Endothelial cell (in vitro differentiated cells): ENCODE measurements around the gene MGAT4A. TPM values are rescaled to one million over a fixed set of nuclear protein-coding genes. Genes with fewer than 3 reads are reported as not detected.

Source experiments
- DNase-seq: peaks from one replicate; pipeline ENCODE4 v3.0.0; 2021; ENCODE audit warnings: low spot score
- H3K27ac Mint-ChIP-seq: one replicate; pipeline ENCODE4 v1.8.0; 2021; ENCODE audit warnings: mixed read lengths, inconsistent platforms; ENCODE audit not compliant: unreplicated experiment
- H3K27me3 Mint-ChIP-seq: one replicate; pipeline ENCODE4 v1.8.0; 2021; ENCODE audit warnings: mild to moderate bottlenecking, moderate library complexity, mixed read lengths, inconsistent platforms; ENCODE audit not compliant: unreplicated experiment
- H3K36me3 Mint-ChIP-seq: one replicate; pipeline ENCODE4 v1.8.0; 2021; ENCODE audit warnings: mild to moderate bottlenecking, low read depth, mixed read lengths, inconsistent platforms; ENCODE audit not compliant: unreplicated experiment
- H3K4me1 Mint-ChIP-seq: one replicate; pipeline ENCODE4 v1.8.0; 2021; ENCODE audit warnings: mild to moderate bottlenecking, mixed read lengths, inconsistent platforms; ENCODE audit not compliant: unreplicated experiment
- H3K4me3 Mint-ChIP-seq: one replicate; pipeline ENCODE4 v1.8.0; 2021; ENCODE audit warnings: mild to moderate bottlenecking, mixed read lengths, inconsistent platforms; ENCODE audit not compliant: unreplicated experiment
- H3K9me3 Mint-ChIP-seq: one replicate; pipeline ENCODE4 v1.8.0; 2021; ENCODE audit warnings: mixed read lengths, inconsistent platforms; ENCODE audit not compliant: unreplicated experiment
- total RNA-seq: library from RNA; stranded (reverse); fragmentation: NEBNext Ultra II Directional; extraction: Animal tissue kit (Norgen Biotek cat#: 25700); gene quantifications from one replicate; pipeline ENCODE4 v1.2.1, GENCODE V29; 2021; ENCODE audit not compliant: unreplicated experiment
- TF ChIP-seq, protein P1 (sequence below): fragments of 200-600 bp; sonication (generic); IDR thresholded peaks from one replicate; pipeline ENCODE4 v1.5.0; 2021; ENCODE audit warnings: antibody characterized with exemption; ENCODE audit not compliant: unreplicated experiment

The MGAT4A gene
- total RNA-seq, 1 donor from 2014 or later, result 7.3 TPM

DNA sequence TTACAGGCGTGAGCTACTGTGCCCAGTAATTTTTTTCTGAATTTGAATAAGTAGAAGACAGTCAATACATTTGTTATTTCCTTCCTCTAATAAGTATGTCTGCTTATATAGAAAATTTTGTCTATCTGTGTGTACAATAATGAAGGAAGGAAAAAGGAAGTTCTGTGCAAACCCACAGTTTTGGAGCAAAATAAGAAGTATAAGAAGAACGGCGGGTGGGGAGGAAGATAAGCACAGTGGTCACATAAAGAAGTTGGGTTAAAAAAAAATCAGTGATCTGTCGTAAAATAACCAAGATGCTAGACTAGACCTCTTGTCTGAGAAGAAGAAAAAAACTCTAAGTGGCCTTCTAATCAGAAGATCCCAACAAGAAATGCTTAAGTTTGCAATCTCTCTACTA is 20.2 kb downstream of the MGAT4A start:
- H3K36me3 Mint-ChIP-seq, result no peaks in the 10 kb centered on the region
- TF ChIP-seq, protein P1, sequence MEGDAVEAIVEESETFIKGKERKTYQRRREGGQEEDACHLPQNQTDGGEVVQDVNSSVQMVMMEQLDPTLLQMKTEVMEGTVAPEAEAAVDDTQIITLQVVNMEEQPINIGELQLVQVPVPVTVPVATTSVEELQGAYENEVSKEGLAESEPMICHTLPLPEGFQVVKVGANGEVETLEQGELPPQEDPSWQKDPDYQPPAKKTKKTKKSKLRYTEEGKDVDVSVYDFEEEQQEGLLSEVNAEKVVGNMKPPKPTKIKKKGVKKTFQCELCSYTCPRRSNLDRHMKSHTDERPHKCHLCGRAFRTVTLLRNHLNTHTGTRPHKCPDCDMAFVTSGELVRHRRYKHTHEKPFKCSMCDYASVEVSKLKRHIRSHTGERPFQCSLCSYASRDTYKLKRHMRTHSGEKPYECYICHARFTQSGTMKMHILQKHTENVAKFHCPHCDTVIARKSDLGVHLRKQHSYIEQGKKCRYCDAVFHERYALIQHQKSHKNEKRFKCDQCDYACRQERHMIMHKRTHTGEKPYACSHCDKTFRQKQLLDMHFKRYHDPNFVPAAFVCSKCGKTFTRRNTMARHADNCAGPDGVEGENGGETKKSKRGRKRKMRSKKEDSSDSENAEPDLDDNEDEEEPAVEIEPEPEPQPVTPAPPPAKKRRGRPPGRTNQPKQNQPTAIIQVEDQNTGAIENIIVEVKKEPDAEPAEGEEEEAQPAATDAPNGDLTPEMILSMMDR, result no peak
- no peak overlapping the region for H3K4me3 Mint-ChIP-seq
- H3K4me1 Mint-ChIP-seq, result peaks cover 9% of the 10 kb centered on the region
- no peak for DNase-seq
- H3K27me3 Mint-ChIP-seq, result no peaks in the 10 kb centered on the region
- no peak overlapping the region for H3K27ac Mint-ChIP-seq
- no peaks in the 10 kb centered on the region for H3K9me3 Mint-ChIP-seq

DNA sequence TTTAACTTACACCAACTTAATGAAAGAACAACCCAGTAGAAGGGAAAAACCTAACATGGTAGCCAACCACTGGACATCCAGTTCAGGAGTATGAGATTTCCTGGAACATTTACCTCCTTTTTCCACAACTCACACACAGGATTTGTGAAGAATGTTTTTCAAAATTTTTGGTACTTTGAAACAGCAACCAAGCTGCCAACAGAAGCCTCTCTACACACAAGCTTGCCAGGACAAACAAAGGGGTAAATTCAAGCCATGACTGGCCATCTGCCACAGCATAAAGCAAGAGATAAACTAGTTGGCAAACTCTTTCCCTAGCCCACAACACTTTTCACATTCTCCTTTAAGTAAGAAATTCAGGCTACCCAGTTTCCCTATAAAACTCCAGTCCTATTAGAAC is 21.4 kb downstream of the MGAT4A start:
- H3K9me3 Mint-ChIP-seq, result no peaks in the 10 kb centered on the region
- no peak overlapping the region for H3K4me3 Mint-ChIP-seq
- DNase-seq, result no peak
- H3K27me3 Mint-ChIP-seq, result no peaks in the 10 kb centered on the region
- H3K4me1 Mint-ChIP-seq, result peaks cover 9% of the 10 kb centered on the region
- H3K36me3 Mint-ChIP-seq, result no peaks in the 10 kb centered on the region
- TF ChIP-seq, protein P1, result no peak
- no peak overlapping the region for H3K27ac Mint-ChIP-seq

DNA sequence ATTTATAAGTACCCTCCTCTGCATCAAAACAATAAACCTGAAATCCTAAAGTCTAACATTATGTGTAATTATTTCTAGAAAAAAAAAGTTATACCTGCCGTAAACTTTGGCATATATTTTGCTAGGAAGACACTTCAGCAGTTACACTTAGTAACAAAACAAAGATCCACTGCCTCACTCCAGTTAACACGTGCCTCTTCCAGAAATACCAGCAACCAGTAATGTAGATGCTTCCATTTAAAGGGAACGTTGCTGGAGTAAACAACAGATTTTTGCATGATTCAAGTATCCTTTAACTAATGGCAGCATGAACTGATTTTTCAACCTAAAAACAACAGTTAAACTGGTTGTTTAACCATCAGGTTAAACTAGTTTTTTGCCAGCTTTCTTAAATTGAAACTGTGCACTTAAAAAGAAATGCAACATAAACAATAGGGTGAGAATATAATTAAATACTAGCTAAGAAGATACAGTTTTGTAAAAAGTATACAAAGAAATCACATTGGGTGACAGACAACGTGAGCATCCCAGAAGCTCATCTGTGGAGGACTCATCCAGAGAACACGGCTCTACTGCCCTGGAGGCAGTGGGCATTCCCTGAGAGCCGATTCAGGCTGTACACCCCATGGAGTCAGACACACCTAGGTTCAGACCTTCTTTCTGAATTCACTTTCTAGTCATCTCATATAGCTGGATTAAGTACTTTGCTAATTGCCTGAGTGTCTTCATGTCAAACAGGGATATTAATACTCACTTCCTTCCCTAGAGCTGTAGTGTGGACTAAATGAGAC is 22.3 kb downstream of the MGAT4A start:
- Mint-ChIP-seq H3K4me3 (no peak overlapping the region), H3K36me3 (no peaks in the 10 kb centered on the region), H3K27ac (no peak overlapping the region), H3K9me3 (no peaks in the 10 kb centered on the region), H3K27me3 (no peaks in the 10 kb centered on the region), H3K4me1 (peaks cover 9% of the 10 kb centered on the region)
- DNase-seq, result no peak
- TF ChIP-seq, protein P1, result no peak

DNA sequence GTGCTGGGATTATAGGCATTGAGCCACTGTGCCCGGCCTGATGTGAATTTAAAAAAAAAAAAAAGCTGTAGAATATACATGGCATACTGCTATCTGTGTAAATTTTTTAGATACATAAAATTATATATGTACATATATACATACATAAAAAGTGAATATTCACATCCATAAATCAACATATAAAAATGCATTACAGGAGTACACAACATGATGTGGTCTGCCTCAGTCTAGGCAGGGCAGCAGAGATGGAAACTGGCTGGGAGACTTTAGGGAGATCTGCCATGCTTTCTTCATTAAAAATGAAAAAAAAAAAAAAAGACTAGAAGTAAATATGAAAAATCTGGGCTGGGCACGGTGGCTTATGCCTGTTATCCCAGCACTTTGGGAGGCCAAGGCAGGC is 24.3 kb downstream of the MGAT4A start:
- no peak overlapping the region for H3K4me3 Mint-ChIP-seq

DNA sequence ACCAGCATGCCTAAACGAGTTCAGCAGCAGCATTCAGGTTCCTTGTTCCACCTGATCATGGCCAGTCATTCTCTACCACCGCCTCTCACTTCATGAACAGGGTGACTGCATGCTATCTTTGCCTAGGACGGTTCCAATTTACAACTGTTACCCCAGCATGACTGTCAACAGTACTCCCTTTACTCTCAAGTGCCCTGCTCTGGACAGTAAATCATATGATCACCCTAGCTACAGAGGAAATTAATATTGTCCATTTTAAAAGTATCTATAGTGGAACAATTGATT is 25.7 kb downstream of the MGAT4A start:
- Mint-ChIP-seq H3K9me3 (no peaks in the 10 kb centered on the region), H3K27me3 (no peaks in the 10 kb centered on the region), H3K4me1 (peaks cover 4% of the 10 kb centered on the region), H3K4me3 (no peak overlapping the region), H3K36me3 (no peaks in the 10 kb centered on the region), H3K27ac (no peak overlapping the region)
- TF ChIP-seq, protein P1, result no peak
- DNase-seq, result no peak

More for the DNA sequence above, 24.3 kb downstream of the MGAT4A start:
- DNase-seq, result no peak
- Mint-ChIP-seq H3K27ac (no peak overlapping the region), H3K9me3 (no peaks in the 10 kb centered on the region), H3K4me1 (peaks cover 9% of the 10 kb centered on the region), H3K36me3 (no peaks in the 10 kb centered on the region), H3K27me3 (no peaks in the 10 kb centered on the region)
- TF ChIP-seq, protein P1, result no peak
